ENCODE measurements around the gene RPH3AL.
"Not testable (repeated sequence)": the region's sequence is repeated elsewhere in the genome, so short reads cannot be mapped to it uniquely, and the experiment has no call there.

RPH3AL gene

DNA sequence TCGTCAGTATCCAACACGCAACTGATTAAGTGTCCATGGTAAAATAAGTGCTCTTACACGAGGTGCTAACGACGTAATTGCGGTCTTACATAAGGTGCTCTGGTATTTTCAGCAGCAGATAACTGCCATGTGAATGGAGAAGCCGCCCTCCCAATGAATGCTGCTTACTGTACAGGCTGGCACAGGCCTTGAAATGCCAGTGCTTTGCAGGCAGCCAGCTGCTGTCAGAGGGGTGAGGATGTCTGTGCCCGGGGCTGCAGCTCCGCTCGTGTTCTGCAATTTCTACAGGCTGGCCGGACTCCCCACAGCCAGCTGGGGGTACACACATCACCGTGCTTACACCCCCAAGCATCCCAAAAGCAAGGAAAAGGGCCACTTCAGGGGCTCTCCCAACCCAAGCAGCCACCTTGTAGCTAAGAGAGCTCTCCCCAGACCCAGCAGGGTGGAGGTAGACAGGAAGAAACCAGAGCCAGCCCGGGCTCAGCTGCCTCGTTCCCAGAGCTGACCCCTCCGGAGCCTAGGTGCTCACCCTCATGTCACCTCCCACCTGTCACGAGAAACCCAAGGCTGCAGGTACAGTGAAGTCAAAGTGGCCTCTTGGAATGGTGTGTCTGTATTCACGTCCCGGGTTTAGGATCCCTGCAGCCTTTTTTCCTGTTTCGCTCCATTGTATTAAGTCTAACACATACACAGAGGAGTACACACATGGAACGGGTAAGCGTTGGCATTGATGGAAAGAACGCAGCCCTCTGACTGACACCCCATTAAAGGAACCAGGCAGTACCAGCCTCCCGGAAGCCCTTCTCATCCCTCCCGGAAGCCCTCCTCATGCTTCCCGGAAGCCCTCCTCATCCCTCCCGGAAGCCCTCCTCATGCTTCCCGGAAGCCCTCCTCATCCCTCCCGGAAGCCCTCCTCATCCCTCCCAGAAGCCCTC is 27.2 kb upstream of the RPH3AL start:
- no peaks in the 10 kb centered on the region for H3K27me3 ChIP-seq (replicated peaks; ENCODE audit: control insufficient read depth, insufficient read depth, low read length, poor library complexity, severe bottlenecking)
- H3K4me1 ChIP-seq (ENCODE audit: control insufficient read depth, insufficient read depth, low read length, poor library complexity, severe bottlenecking): no peaks in the 10 kb centered on the region
- no peak overlapping the region for H3K4me3 ChIP-seq (ENCODE audit: insufficient read depth, low read depth, low read length, poor library complexity, severe bottlenecking)
- H3K27ac ChIP-seq (ENCODE audit: insufficient read depth, low read length, poor library complexity, severe bottlenecking): no peak overlapping the region
- no peaks in the 10 kb centered on the region for H3K36me3 ChIP-seq (ENCODE audit: control insufficient read depth, insufficient read depth, low read length)
- DNase-seq: no peak
- no peaks in the 10 kb centered on the region for H3K9me3 ChIP-seq (ENCODE audit: control insufficient read depth, low read length)

DNA sequence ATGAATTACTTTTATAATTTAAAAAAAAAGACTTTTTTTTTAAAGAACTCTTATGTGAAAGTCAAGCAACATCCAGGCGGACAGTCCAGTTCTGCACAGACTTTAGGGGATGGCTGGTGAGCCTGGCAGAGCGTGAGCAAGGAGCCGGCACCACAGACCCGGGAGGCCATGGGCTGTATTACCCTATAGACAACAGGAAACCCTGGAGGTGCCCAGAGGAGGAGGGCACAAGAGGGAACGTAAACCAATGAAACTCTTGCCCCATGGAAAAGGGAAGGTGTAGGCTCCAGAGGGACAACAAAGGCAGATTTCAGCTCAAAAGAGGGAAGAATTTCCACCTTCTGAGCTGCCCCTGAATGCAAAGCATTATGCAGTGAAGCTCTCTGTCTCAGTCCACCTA is 25.5 kb upstream of the RPH3AL start:
- H3K4me3 ChIP-seq (ENCODE audit: insufficient read depth, low read depth, low read length, poor library complexity, severe bottlenecking): no peak overlapping the region
- no peaks in the 10 kb centered on the region for H3K9me3 ChIP-seq (ENCODE audit: control insufficient read depth, low read length)
- no peaks in the 10 kb centered on the region for H3K36me3 ChIP-seq (ENCODE audit: control insufficient read depth, insufficient read depth, low read length)
- no peak for DNase-seq
- H3K27ac ChIP-seq (ENCODE audit: insufficient read depth, low read length, poor library complexity, severe bottlenecking): no peak overlapping the region
- no peaks in the 10 kb centered on the region for H3K4me1 ChIP-seq (ENCODE audit: control insufficient read depth, insufficient read depth, low read length, poor library complexity, severe bottlenecking)
- no peaks in the 10 kb centered on the region for H3K27me3 ChIP-seq (replicated peaks; ENCODE audit: control insufficient read depth, insufficient read depth, low read length, poor library complexity, severe bottlenecking)

DNA sequence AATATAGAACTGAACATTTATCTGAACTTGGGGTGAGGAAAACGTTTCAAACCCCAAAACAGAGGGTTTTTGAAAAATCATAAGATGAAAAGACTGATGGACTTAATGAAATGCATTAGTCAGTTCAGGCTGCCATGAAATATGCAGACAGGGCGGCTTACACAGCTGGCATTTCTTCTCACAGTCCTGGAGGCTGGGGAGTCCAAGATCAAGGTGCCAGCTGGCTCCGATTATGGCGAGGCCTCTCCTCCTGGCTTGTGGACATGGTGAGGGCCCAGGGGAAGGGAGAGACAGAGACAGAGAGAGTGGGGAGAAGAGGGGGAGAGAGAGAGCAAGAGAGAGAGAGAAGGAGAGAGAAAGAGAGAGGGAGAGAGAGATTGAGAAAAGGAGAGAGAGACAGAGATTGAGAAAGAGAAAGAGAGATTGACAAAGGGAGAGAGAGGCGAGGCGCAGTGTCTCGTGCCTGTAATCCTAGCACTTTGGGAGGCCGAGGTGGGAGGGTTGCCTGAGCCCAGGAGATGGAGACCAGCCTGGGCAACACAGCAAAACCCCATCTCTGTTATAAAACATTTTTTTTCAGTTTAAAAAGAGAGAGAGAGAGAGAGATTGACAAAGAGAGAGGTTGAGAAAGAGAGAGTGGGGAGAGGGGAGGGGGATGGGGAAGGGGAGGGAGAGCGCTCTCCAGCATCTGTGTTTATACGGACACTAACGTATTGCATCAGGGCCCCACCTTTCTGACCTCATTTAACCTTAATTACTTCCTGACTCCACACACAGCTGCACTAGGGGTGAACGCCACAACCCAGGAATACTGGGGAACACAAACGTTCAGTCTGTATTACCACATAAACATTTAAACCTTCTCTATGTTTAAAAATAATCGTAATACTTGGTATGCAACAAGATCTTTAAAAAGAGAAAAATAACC is 24.6 kb upstream of the RPH3AL start:
- no peak for DNase-seq
- H3K36me3 ChIP-seq (ENCODE audit: control insufficient read depth, insufficient read depth, low read length): no peaks in the 10 kb centered on the region
- no peaks in the 10 kb centered on the region for H3K4me1 ChIP-seq (ENCODE audit: control insufficient read depth, insufficient read depth, low read length, poor library complexity, severe bottlenecking)
- no peaks in the 10 kb centered on the region for H3K27me3 ChIP-seq (replicated peaks; ENCODE audit: control insufficient read depth, insufficient read depth, low read length, poor library complexity, severe bottlenecking)
- H3K9me3 ChIP-seq (ENCODE audit: control insufficient read depth, low read length): no peaks in the 10 kb centered on the region
- no peak overlapping the region for H3K27ac ChIP-seq (ENCODE audit: insufficient read depth, low read length, poor library complexity, severe bottlenecking)
- H3K4me3 ChIP-seq (ENCODE audit: insufficient read depth, low read depth, low read length, poor library complexity, severe bottlenecking): no peak overlapping the region

DNA sequence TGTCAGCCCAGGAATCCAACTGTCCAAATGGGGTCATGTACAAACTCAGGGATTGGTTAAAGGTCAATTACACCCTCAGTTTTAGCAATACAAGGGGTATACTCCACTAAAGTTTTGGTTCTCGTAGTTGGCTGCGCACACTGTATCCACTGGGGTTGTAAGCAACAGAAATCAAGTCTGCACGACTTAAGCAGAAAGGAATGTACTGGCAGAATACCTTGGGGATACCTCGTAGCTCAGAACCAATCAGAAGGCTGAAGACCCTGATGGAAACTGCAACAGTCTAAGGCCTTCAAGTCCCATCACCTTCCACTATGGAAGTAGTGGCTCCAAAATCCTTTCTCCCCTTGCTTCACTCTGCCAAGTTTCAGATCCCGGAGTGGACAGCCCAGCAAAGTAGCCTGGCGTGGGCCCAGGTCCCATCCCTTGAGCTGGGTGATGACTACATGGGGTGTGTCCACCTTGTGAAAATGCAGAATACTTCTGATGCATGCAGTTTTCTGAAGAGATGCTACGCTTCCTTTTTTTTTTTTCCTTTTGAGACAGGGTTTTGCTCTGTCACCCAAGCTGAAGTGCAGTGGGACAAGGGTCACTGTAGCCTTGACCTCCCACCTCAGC is 21.1 kb upstream of the RPH3AL start:
- Histone ChIP-seq H3K27ac (ENCODE audit: insufficient read depth, low read length, poor library complexity, severe bottlenecking) (no peak overlapping the region), H3K4me3 (ENCODE audit: insufficient read depth, low read depth, low read length, poor library complexity, severe bottlenecking) (no peak overlapping the region), H3K36me3 (ENCODE audit: control insufficient read depth, insufficient read depth, low read length) (no peaks in the 10 kb centered on the region), H3K9me3 (ENCODE audit: control insufficient read depth, low read length) (no peaks in the 10 kb centered on the region), H3K4me1 (ENCODE audit: control insufficient read depth, insufficient read depth, low read length, poor library complexity, severe bottlenecking) (no peaks in the 10 kb centered on the region), H3K27me3 (replicated peaks; ENCODE audit: control insufficient read depth, insufficient read depth, low read length, poor library complexity, severe bottlenecking) (no peaks in the 10 kb centered on the region)
- no peak for DNase-seq

DNA sequence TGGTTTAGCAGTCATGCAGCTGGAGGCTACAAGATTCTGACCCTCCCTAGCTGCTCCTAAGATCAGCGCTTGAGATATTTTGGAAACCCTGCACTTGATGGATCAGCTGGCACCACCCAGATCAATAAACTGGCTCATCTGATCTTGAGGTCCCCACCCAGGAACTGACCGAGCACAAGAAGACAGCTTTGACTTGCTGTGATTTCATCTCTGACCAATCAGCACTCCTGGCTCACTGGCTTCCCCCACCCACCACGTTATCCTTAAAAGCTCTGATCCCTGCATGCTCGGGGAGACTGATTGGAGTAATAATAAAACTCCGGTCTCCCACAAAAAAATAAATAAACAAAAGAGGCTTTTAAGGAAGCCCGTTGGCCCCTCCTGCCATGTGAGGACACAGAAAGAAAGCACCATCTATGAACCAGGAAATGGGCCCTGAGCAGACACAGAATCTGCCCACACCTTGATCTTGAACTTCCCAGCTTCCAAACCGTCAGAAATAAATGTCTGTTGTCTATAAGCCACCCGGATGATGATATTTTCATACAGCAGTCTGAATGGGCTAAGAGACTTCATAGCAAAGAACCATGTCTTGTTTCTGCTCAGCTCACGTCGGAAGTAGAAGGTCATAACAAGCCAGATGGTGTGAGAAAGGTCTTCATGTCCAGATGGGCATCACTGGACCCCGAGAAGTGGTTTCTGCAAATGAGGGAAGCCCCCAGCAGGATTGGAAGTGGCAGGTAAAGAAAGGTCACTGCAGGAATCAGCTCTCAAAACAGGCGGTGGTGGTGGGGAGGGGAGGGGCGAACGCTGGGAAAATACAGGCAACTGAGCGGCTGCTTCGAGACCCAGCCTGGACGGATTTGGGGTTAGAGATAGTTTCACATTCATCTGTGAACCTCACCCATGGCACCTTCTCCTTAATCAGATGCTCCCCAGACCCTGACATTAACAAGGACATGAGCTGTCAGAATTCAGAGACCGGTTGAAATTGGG is 19.8 kb upstream of the RPH3AL start:
- H3K9me3 ChIP-seq (ENCODE audit: control insufficient read depth, low read length): no peaks in the 10 kb centered on the region
- H3K4me3 ChIP-seq (ENCODE audit: insufficient read depth, low read depth, low read length, poor library complexity, severe bottlenecking): no peak overlapping the region
- H3K36me3 ChIP-seq (ENCODE audit: control insufficient read depth, insufficient read depth, low read length): no peaks in the 10 kb centered on the region
- no peaks in the 10 kb centered on the region for H3K4me1 ChIP-seq (ENCODE audit: control insufficient read depth, insufficient read depth, low read length, poor library complexity, severe bottlenecking)
- no peak overlapping the region for H3K27ac ChIP-seq (ENCODE audit: insufficient read depth, low read length, poor library complexity, severe bottlenecking)
- H3K27me3 ChIP-seq (replicated peaks; ENCODE audit: control insufficient read depth, insufficient read depth, low read length, poor library complexity, severe bottlenecking): no peaks in the 10 kb centered on the region
- no peak for DNase-seq

DNA sequence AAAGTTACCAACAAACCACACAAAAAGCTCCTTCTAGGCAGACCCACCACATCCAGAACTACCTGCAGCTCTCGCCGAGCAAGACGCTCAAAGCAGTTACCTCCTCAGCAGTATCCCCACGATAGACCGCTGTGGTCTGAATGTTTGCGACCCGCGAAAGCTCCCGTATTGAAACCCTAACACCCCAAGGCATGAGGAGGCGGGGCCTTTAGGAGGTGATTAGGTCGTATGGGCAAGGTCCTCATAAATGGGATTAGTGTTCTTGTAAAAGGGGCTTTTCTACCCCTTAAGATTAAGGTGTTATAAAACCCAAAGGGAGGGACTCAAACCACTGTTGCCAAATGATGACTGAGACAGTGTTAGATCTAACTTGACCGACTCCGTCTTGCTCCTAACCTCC is 19.0 kb upstream of the RPH3AL start:
- Histone ChIP-seq H3K36me3 (ENCODE audit: control insufficient read depth, insufficient read depth, low read length) (no peaks in the 10 kb centered on the region), H3K9me3 (ENCODE audit: control insufficient read depth, low read length) (no peaks in the 10 kb centered on the region), H3K4me3 (ENCODE audit: insufficient read depth, low read depth, low read length, poor library complexity, severe bottlenecking) (no peak overlapping the region), H3K27me3 (replicated peaks; ENCODE audit: control insufficient read depth, insufficient read depth, low read length, poor library complexity, severe bottlenecking) (no peaks in the 10 kb centered on the region), H3K4me1 (ENCODE audit: control insufficient read depth, insufficient read depth, low read length, poor library complexity, severe bottlenecking) (peaks cover 3% of the 10 kb centered on the region), H3K27ac (ENCODE audit: insufficient read depth, low read length, poor library complexity, severe bottlenecking) (no peak overlapping the region)
- no peak for DNase-seq

DNA sequence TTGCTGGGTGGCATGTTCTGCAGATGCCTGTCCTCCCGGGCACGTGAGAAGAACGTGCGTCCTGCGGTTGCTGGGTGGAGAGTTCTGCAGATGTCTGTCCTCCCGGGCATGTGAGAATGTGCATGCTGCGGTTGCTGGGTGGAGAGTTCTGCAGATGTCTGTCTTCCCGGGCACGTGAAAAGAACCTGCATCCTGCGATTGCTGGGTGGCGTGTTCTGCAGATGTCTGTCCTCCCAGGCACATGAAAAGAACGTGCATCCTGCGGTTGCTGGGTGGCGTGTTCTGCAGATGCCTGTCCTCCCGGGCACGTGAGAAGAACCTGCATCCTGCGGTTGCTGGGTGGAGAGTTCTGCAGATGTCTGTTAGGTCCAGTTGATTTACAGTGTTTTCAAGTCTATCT is 15.0 kb upstream of the RPH3AL start:
- not testable (repeated sequence) for H3K4me1 ChIP-seq (ENCODE audit: control insufficient read depth, insufficient read depth, low read length, poor library complexity, severe bottlenecking)

DNA sequence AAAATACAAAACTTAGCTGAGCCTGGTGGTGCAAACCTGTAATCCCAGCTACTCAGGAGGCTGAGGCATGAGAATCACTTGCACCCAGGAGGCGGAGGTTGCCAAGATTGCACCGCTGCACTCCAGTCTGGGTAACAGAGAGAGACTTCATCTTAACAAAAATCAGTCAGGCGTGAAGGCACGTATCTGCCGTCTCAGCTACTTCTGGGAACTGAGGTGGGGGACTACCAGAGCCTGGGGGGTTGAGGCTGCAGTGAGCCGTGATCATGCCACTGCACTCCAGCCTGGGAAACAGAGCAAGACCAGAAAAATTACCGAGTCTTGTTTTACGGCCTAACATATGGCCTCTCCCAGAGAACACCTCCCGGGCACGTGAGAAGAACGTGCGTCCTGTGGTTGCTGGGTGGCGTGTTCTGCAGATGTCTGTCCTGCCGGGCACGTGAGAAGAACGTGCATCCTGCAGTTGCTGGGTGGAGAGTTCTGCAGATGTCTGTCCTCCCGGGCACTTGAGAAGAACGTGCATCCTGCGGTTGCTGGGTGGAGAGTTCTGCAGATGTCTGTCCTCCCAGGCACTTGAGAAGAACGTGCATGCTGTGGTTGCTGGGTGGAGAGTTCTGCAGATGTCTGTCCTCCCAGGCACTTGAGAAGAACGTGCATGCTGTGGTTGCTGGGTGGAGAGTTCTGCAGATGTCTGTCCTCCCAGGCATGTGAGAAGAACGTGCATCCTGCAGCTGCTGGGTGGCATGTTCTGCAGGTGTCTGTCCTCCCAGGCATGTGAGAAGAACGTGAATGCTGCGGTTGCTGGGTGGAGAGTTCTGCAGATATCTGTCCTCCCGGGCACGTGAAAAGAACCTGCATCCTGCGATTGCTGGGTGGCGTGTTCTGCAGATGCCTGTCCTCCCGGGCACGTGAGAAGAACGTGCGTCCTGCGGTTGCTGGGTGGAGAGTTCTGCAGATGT is 14.3 kb upstream of the RPH3AL start:
- not testable (repeated sequence) for DNase-seq; H3K9me3 ChIP-seq (ENCODE audit: control insufficient read depth, low read length); H3K4me3 ChIP-seq (ENCODE audit: insufficient read depth, low read depth, low read length, poor library complexity, severe bottlenecking); H3K27ac ChIP-seq (ENCODE audit: insufficient read depth, low read length, poor library complexity, severe bottlenecking); H3K27me3 ChIP-seq (replicated peaks; ENCODE audit: control insufficient read depth, insufficient read depth, low read length, poor library complexity, severe bottlenecking); H3K4me1 ChIP-seq (ENCODE audit: control insufficient read depth, insufficient read depth, low read length, poor library complexity, severe bottlenecking); H3K36me3 ChIP-seq (ENCODE audit: control insufficient read depth, insufficient read depth, low read length)

More for the DNA sequence above, 15.0 kb upstream of the RPH3AL start:
- H3K27ac ChIP-seq (ENCODE audit: insufficient read depth, low read length, poor library complexity, severe bottlenecking); DNase-seq; H3K36me3 ChIP-seq (ENCODE audit: control insufficient read depth, insufficient read depth, low read length); H3K9me3 ChIP-seq (ENCODE audit: control insufficient read depth, low read length); H3K27me3 ChIP-seq (replicated peaks; ENCODE audit: control insufficient read depth, insufficient read depth, low read length, poor library complexity, severe bottlenecking); H3K4me3 ChIP-seq (ENCODE audit: insufficient read depth, low read depth, low read length, poor library complexity, severe bottlenecking): not testable (repeated sequence)
